ENCODE results near the gene PRAC1. TPM values are rescaled to one million over a fixed set of nuclear protein-coding genes. Genes with fewer than 3 reads are reported as not detected.

The PRAC1 gene
- not detected in 2 replicates for total RNA-seq

GRCh38 chr17:48722201-48722907 lies at the start of gene PRAC1:
PRAC1 (minus strand) TSS chr17:48722518; CDS start chr17:48722392, 126 bp downstream.

GRCh38 chr17:48728232-48729231 lies 6.2 kb upstream of the PRAC1 start, which contains the start of gene HOXB13:
HOXB13 (minus strand) TSS chr17:48728750; CDS start chr17:48728593, 157 bp downstream.

GRCh38 chr17:48722915-48723422 lies 651 bp upstream of the PRAC1 start, which contains the start of gene PRAC2:
PRAC2 (plus strand) TSS chr17:48723185; CDS start chr17:48724411, 1,226 bp downstream.

Other genes starting within 250 kb of the PRAC1 start
- not detected in 2 replicates for gene HOXB1, start 191.5 kb downstream of the PRAC1 start, total RNA-seq
- gene HOXB2, start 177.4 kb downstream of the PRAC1 start, total RNA-seq: 50.4 and 52.6 TPM in 2 replicates
- gene HOXB4, start 144.2 kb downstream of the PRAC1 start, total RNA-seq: 11.7 and 11.8 TPM in 2 replicates
- gene HOXB3, start 132.3 kb downstream of the PRAC1 start, total RNA-seq: 45.0 and 55.3 TPM in 2 replicates
- 12.3 and 15.8 TPM in 2 replicates for gene HOXB5, start 128.7 kb downstream of the PRAC1 start, total RNA-seq
- 73.6 and 78.8 TPM in 2 replicates for gene HOXB6, start 117.5 kb downstream of the PRAC1 start, total RNA-seq
- 11.9 and 14.8 TPM in 2 replicates for gene HOXB7, start 111.5 kb downstream of the PRAC1 start, total RNA-seq
- 0.50 and 1.0 TPM in 2 replicates for gene HOXB8, start 107.2 kb downstream of the PRAC1 start, total RNA-seq
- gene HOXB9, start 96.2 kb downstream of the PRAC1 start, total RNA-seq: under 0.01 and 0.15 TPM in 2 replicates
- not detected in 2 replicates for gene PRAC2, start 667 bp upstream of the PRAC1 start, total RNA-seq
- gene HOXB13, start 6.2 kb upstream of the PRAC1 start, total RNA-seq: not detected in 2 replicates
- 0.17 TPM in 1 of 2 replicates, not detected in the other for gene TTLL6, start 94.7 kb upstream of the PRAC1 start, total RNA-seq
- 24.7 and 34.5 TPM in 2 replicates for gene CALCOCO2, start 108.5 kb upstream of the PRAC1 start, total RNA-seq
- gene ATP5MC1, start 170.3 kb upstream of the PRAC1 start, total RNA-seq: 282 and 318 TPM in 2 replicates
- 66.2 and 70.6 TPM in 2 replicates for gene UBE2Z, start 185.9 kb upstream of the PRAC1 start, total RNA-seq
- 199 and 200 TPM in 2 replicates for gene SNF8, start 222.3 kb upstream of the PRAC1 start, total RNA-seq
- not detected in 2 replicates for gene GIP, start 246.1 kb upstream of the PRAC1 start, total RNA-seq

Measured in bronchus fibroblast of lung (primary cell).